ENCODE data around the gene DNAI2.

Gene DNAI2, protein sequence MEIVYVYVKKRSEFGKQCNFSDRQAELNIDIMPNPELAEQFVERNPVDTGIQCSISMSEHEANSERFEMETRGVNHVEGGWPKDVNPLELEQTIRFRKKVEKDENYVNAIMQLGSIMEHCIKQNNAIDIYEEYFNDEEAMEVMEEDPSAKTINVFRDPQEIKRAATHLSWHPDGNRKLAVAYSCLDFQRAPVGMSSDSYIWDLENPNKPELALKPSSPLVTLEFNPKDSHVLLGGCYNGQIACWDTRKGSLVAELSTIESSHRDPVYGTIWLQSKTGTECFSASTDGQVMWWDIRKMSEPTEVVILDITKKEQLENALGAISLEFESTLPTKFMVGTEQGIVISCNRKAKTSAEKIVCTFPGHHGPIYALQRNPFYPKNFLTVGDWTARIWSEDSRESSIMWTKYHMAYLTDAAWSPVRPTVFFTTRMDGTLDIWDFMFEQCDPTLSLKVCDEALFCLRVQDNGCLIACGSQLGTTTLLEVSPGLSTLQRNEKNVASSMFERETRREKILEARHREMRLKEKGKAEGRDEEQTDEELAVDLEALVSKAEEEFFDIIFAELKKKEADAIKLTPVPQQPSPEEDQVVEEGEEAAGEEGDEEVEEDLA

GRCh38 chr17:74274060-74274708, at the start of gene DNAI2:
Gene DNAI2, plus strand, starts transcription at chr17:74274234. Its CDS starts 7,584 bp downstream, at chr17:74281818.
- FAIRE-seq (no peak), DNase-seq (ENCODE audit: insufficient read length, low spot score) (no peak)

- FAIRE-seq (no peak), DNase-seq (ENCODE audit: insufficient read length, low spot score) (no peak)
These were observed 48.9 kb upstream of the DNAI2 start for GRCh38 chr17:74224959-74225725.

DNA sequence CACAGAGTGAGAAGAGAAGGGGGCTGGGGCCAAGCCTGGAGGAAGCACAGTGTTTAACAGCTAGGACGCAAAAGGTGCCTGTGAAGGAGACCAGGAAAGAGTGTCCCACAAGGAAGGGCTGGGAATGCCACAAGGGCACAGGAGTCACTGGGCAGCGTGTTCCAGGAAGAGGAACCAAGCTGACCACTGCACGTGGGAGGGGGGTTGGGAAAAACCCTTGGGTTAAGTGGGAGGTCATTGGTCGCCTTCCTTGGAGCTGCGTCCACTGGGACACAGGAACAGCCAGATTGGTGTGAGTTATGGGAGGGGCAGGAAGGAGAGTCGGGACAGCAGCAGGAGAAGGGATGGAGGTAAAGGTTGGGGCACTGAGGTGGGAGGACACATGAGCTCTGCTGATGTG, 47.8 kb upstream of the DNAI2 start:
- FAIRE-seq (no peak), DNase-seq (ENCODE audit: insufficient read length, low spot score) (no peak)

GRCh38 chr17:74227271-74228080, 46.6 kb upstream of the DNAI2 start:
- FAIRE-seq, result no peak
- DNase-seq (ENCODE audit: insufficient read length, low spot score), result no peak

- DNase-seq (ENCODE audit: insufficient read length, low spot score) (no peak), FAIRE-seq (no peak)
These were observed 45.6 kb upstream of the DNAI2 start for GRCh38 chr17:74228306-74228978.

DNA sequence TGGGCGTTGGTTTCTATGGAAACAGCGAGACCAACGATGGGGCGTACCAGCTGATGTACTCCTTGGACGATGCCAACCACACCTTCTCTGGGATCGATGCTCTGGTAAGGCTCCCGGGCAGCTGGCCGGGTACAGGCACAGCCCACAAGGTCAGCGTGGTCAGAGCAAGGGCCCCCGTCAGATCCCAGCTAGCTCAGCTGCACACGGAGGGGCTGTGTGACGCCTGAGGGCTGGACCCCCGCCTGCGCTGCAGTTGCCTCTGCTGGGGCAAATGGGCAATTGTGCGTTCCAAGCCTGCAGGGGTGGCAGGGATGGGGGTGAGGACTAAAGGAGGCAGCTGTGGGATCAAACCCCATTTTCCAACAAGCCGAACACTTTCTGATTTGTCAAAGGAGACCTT, 43.1 kb upstream of the DNAI2 start:
- FAIRE-seq, result no peak
- DNase-seq (ENCODE audit: insufficient read length, low spot score), result no peak

DNA sequence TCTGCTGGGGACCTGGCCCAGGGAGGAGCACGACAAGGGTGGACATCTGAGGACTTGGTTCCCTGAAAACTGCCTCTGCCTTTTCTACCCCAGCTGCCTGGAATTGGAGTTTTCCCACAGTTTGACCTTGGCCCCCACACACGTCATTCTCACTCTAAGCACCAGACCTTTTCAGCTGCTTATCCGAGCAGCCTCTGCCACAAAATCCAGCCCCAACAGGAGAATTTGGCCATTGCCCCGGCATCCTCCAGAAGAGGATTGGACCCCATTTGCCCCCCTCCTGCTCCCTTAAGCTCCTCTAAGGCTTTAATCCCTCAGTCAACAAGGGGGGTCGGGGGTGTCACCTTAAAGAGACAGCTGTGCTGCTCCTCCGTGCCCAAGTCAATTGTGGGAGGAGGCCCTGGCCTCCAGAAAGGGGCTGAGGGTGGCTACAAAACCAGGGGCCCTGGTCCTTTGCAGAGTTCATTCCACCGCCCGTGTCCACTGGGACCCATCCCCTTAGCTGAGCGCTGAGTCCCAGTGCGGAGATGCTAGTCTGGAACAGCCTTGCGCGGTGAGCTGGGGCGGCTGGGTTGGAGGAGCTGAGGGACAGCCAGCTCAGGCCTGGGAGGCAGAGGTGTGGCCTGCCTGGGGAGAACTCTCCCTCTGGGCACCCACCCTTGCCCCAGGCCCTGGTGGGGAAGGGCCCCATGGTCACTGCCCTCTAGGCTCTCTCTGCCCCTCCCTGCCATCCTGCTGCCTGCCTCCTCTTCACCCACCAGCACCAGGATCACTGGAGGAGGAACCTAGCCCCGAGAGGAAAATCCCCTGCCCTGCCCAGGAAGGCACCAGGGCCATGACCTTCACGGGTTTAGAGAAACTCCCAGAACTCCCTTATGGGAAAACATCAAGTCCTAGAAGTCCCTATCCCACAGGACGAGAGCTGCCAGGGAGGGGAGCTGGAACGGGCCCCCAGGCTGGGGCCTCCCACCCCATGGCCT, 41.8 kb upstream of the DNAI2 start:
- DNase-seq (ENCODE audit: insufficient read length, low spot score), result no peak
- no peak for FAIRE-seq

DNA sequence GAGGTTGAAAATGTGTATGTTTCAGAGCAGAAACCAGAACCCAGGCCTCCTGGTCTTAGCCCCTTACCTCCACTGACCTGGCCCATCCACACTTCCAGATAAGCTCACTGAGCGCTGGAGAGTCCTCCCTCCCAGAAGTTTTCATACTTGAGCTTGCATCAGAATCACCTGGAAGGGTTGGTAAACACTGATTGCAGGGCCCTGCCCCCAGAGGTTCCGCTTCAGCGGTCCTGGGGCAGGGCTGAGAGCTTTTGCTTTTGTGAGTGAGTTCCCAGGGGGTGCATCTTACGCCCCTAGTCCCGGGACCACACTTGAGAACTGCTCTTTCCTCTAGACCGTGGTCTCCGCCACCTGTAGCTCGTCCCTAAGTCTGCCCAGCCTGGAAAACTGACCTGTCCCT, 40.1 kb upstream of the DNAI2 start:
- FAIRE-seq, result no peak

GRCh38 chr17:74234486-74234885, 39.5 kb upstream of the DNAI2 start:
- DNase-seq (ENCODE audit: insufficient read length, low spot score) (no peak), FAIRE-seq (no peak)

More for the DNA sequence above, 40.1 kb upstream of the DNAI2 start:
- no peak for DNase-seq (ENCODE audit: insufficient read length, low spot score)

DNA sequence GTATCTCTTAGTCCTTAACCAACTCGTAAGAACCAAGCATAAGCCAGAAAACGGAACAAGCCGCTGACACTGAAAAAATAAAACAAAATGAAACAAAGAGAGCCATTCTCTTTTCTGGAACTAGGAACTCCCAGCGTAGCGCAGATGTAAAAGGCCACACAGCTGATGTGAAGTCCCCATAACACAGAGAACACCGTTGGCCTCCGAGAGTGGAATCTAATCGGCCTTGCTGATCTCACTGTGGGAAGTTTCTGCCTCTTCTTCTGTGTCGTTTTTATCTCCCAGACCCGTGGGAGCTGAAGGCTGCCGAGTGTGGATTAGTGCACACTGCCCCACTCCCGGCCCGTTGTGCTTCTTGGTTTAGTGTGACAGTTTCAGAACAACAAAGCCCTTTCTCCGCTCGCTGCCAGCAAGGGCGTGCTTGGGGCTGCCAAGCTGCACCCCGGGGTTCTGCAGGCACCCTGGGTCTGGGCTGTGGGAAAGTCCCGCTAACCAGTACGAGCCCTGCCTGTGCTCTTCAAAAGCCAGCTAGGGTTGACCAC, 38.9 kb upstream of the DNAI2 start:
- FAIRE-seq (peak; percentile 62), DNase-seq (ENCODE audit: insufficient read length, low spot score) (no peak)

DNA sequence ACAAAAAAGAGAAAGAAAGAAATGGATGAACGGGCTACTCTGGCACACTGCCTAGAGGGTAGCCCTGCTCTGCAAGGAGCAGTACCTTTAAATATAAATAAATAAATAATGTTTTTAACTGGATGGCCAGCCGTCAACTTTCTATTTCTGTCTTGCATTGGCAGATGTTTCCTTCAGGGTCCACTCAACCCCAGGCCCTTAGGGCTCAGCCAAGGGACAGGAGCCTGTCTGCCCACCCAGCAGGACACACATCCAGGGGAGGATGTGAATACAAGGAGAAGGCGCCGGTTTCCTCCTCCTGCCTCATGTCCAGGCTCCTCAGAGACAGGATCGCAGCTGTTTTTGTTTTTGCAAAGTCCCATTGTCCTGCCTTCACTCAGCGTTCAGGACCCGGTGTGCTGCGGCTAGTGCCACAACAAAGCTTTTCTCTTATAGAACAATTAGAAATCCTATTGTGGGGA, 38.1 kb upstream of the DNAI2 start:
- no peak for DNase-seq (ENCODE audit: insufficient read length, low spot score)
- FAIRE-seq, result no peak

- DNase-seq (ENCODE audit: insufficient read length, low spot score), result no peak
These were observed 36.7 kb upstream of the DNAI2 start for GRCh38 chr17:74237321-74237720.

DNA sequence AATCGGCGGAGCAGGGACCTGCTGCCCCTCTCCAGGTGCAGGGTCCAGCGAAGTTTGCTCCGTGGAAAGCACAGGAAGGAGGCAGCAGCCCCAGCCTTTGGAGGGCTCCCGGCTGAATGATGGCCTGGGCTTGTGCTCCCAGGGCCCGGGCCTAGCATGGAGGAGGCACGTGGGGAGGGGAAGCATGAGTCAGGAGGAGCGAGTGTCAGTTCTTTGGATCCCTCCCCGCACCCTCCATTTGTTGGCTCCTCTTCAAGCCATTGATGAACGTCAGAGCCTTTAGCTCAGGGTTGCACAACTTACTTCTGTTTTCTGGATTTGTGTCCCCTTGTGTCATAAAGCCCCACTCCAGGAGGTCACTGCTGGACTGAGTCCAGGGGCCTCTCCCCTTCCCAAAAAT, 34.9 kb upstream of the DNAI2 start:
- DNase-seq (ENCODE audit: insufficient read length, low spot score), result no peak
- no peak for FAIRE-seq

More at GRCh38 chr17:74237321-74237720, 36.7 kb upstream of the DNAI2 start:
- FAIRE-seq, result no peak

GRCh38 chr17:74240618-74241205, 33.3 kb upstream of the DNAI2 start:
- DNase-seq (ENCODE audit: insufficient read length, low spot score) (no peak), FAIRE-seq (no peak)

GRCh38 chr17:74241431-74241830, 32.6 kb upstream of the DNAI2 start:
- DNase-seq (ENCODE audit: insufficient read length, low spot score) (no peak), FAIRE-seq (no peak)

GRCh38 chr17:74241847-74242246, 32.2 kb upstream of the DNAI2 start:
- FAIRE-seq (no peak), DNase-seq (ENCODE audit: insufficient read length, low spot score) (no peak)

GRCh38 chr17:74243013-74243755, 30.9 kb upstream of the DNAI2 start:
- DNase-seq (ENCODE audit: insufficient read length, low spot score), result no peak
- no peak for FAIRE-seq

All from GM19239 (cell line).